GM23338 (cell line): ENCODE results near the gene CDYL2. TPM values are rescaled to one million over a fixed set of nuclear protein-coding genes. Genes with fewer than 3 reads are reported as not detected.

Experiments
- ATAC-seq: fragments of 200-7000 bp; cut with Tn5 transposase; 3 replicates; pipeline ENCODE4 v1.9.1; 2020
- DNase-seq: peaks from one replicate; pipeline ENCODE4 v3.0.0-alpha.2; 2015; ENCODE audit warnings: low spot score
- H2AFZ ChIP-seq: fragments of 200-600 bp; sonication (generic); 2 replicates; pipeline ENCODE4 v1.8.0; 2016; ENCODE audit warnings: antibody characterized with exemption, mild to moderate bottlenecking, moderate library complexity
- H3F3A ChIP-seq: fragments of 200-600 bp; sonication (generic); replicated peaks from 2 replicates; pipeline ENCODE4 v1.8.0; 2017; ENCODE audit warnings: antibody characterized with exemption, mixed run types, low read depth
- H3K27ac ChIP-seq: fragments of 200-600 bp; sonication (generic); 2 replicates; pipeline ENCODE4 v1.6.1; 2016; ENCODE audit warnings: low read depth
- H3K27me3 ChIP-seq: fragments of 200-600 bp; sonication (generic); 2 replicates; pipeline ENCODE4 v1.8.0; 2016; ENCODE audit warnings: mild to moderate bottlenecking, mixed run types, moderate library complexity; ENCODE audit not compliant: insufficient read depth
- H3K36me3 ChIP-seq: fragments of 200-600 bp; sonication (generic); 2 replicates; pipeline ENCODE4 v1.8.0; 2016; ENCODE audit warnings: mild to moderate bottlenecking; ENCODE audit not compliant: insufficient read depth
- H3K4me1 ChIP-seq: fragments of 200-600 bp; sonication (generic); 2 replicates; pipeline ENCODE4 v1.8.0; 2016; ENCODE audit warnings: mild to moderate bottlenecking, moderate library complexity; ENCODE audit not compliant: insufficient read depth
- H3K4me2 ChIP-seq: fragments of 200-600 bp; sonication (generic); 2 replicates; pipeline ENCODE4 v1.7.1; 2017; ENCODE audit warnings: mixed run types
- H3K4me3 ChIP-seq: fragments of 200-600 bp; sonication (generic); 2 replicates; pipeline ENCODE4 v1.6.1; 2016; ENCODE audit warnings: mixed run types
- H3K79me2 ChIP-seq: fragments of 200-600 bp; sonication (generic); replicated peaks from 2 replicates; pipeline ENCODE4 v1.8.0; 2017; ENCODE audit warnings: mild to moderate bottlenecking; ENCODE audit not compliant: insufficient read depth
- H3K9me2 ChIP-seq: fragments of 200-600 bp; sonication (generic); 2 replicates; pipeline ENCODE4 v1.8.0; 2017; ENCODE audit not compliant: insufficient read depth
- H4K20me1 ChIP-seq: fragments of 200-600 bp; sonication (generic); replicated peaks from 2 replicates; pipeline ENCODE4 v1.8.0; 2017; ENCODE audit warnings: mild to moderate bottlenecking; ENCODE audit not compliant: insufficient read depth
- H3K27ac Mint-ChIP-seq: 2 replicates; pipeline ENCODE4 v1.8.0; 2020; ENCODE audit warnings: inconsistent platforms, mild to moderate bottlenecking, moderate library complexity, mixed read lengths
- H3K27me3 Mint-ChIP-seq: 3 replicates; pipeline ENCODE4 v1.8.0; 2022; ENCODE audit warnings: low read depth, mild to moderate bottlenecking, moderate library complexity, mixed read lengths, inconsistent platforms; ENCODE audit not compliant: insufficient read depth, poor library complexity
- H3K36me3 Mint-ChIP-seq: 3 replicates; pipeline ENCODE4 v1.8.0; 2021; ENCODE audit warnings: low read depth, mild to moderate bottlenecking, inconsistent platforms, moderate library complexity, mixed read lengths
- H3K4me1 Mint-ChIP-seq: 3 replicates; pipeline ENCODE4 v1.8.0; 2020; ENCODE audit warnings: mild to moderate bottlenecking, inconsistent platforms, mixed read lengths
- H3K4me3 Mint-ChIP-seq: 3 replicates; pipeline ENCODE4 v1.8.0; 2021; ENCODE audit warnings: moderate library complexity, mild to moderate bottlenecking, inconsistent platforms, mixed read lengths
- H3K9me3 Mint-ChIP-seq: 3 replicates; pipeline ENCODE4 v1.8.0; 2020; ENCODE audit warnings: moderate library complexity, mild to moderate bottlenecking, inconsistent platforms, mixed read lengths
- EZH2 ChIP-seq: fragments of 200-600 bp; sonication (generic); IDR thresholded peaks from one replicate; pipeline ENCODE4 v1.8.0; 2017; ENCODE audit warnings: antibody characterized with exemption, mild to moderate bottlenecking, low read depth; ENCODE audit not compliant: unreplicated experiment
- JUNB ChIP-seq: IDR thresholded peaks from one replicate; pipeline ENCODE4 v1.6.1; 2016; ENCODE audit warnings: antibody characterized with exemption; ENCODE audit not compliant: unreplicated experiment
- NANOG ChIP-seq: IDR thresholded peaks from 2 replicates; pipeline ENCODE4 v1.6.1; 2016; ENCODE audit warnings: antibody characterized with exemption, borderline replicate concordance
- POLR2AphosphoS5 ChIP-seq: IDR thresholded peaks from 2 replicates; pipeline ENCODE4 v1.6.1; 2016; ENCODE audit warnings: antibody characterized with exemption, low read depth
- STAT1 ChIP-seq: IDR thresholded peaks from one replicate; pipeline ENCODE4 v1.6.1; 2016; ENCODE audit warnings: antibody characterized with exemption; ENCODE audit not compliant: unreplicated experiment
- ZNF114 ChIP-seq: fragments of 250-450 bp; sonication (Bioruptor Pico); IDR thresholded peaks from 2 replicates; pipeline ENCODE4 v1.5.0; 2020; ENCODE audit warnings: mild to moderate bottlenecking, moderate library complexity
- ZNF331 ChIP-seq: fragments of 250-450 bp; sonication (Bioruptor Pico); IDR thresholded peaks from 2 replicates; pipeline ENCODE4 v1.5.0; 2020; ENCODE audit warnings: low read depth, mild to moderate bottlenecking, moderate library complexity
- polyA plus RNA-seq: library from polyadenylated mRNA; unstranded; fragments of >200 nt; fragmentation: Nextera tagmentation; extraction: Ambion mirVana; gene quantifications from 2 replicates; pipeline ENCODE4 v1.2.1, GENCODE V29; 2016
- total RNA-seq: library from RNA; depleted of rRNA; stranded (reverse); fragments of >200 nt; shearing (Covaris generic); gene quantifications from 2 replicates; pipeline ENCODE4 v1.2.3, GENCODE V29; 2014
- TF ChIP-seq, protein P1 (sequence below): fragments of 250-450 bp; sonication (Bioruptor Pico); IDR thresholded peaks from 2 replicates; pipeline ENCODE4 v1.5.0; 2020; ENCODE audit warnings: mild to moderate bottlenecking, moderate library complexity
- TF ChIP-seq, protein P2 (sequence below), 2 experiments: fragments of 200-600 bp in 1 of 2; sonication (generic) in 1 of 2; conservative IDR thresholded peaks; 2 replicates each; pipeline versions ENCODE4 v1.5.1 to v1.6.1; 2016 to 2017; ENCODE audit warnings: antibody characterized with exemption in 2 of 2, low read depth in 2 of 2, mild to moderate bottlenecking in 2 of 2, moderate library complexity in 1 of 2

CDYL2 gene
- total and polyA plus RNA-seq, 2 experiments from 2014 or later, result 0.82 to 4.3 TPM

DNA sequence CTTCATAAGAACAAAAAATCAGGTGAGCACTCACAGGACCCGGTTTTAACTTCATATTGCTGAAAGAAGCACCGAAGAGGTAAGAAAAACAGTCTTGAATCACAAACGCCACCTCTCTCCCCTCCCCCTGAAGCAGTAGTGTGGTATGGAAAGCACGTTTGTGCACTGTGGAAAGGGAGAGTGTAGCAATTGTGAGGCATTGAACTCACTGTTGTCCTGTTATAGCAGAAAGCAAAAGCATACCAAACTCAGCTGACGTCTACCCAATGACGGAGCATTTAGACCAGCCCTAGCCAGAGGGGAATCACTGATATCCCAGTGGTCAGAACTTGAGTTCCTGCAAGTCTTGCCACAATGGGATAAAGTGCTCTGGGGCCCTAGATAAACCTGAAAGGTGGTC, 164.8 kb downstream of the CDYL2 start (continued):
- TF ChIP-seq, protein P1, sequence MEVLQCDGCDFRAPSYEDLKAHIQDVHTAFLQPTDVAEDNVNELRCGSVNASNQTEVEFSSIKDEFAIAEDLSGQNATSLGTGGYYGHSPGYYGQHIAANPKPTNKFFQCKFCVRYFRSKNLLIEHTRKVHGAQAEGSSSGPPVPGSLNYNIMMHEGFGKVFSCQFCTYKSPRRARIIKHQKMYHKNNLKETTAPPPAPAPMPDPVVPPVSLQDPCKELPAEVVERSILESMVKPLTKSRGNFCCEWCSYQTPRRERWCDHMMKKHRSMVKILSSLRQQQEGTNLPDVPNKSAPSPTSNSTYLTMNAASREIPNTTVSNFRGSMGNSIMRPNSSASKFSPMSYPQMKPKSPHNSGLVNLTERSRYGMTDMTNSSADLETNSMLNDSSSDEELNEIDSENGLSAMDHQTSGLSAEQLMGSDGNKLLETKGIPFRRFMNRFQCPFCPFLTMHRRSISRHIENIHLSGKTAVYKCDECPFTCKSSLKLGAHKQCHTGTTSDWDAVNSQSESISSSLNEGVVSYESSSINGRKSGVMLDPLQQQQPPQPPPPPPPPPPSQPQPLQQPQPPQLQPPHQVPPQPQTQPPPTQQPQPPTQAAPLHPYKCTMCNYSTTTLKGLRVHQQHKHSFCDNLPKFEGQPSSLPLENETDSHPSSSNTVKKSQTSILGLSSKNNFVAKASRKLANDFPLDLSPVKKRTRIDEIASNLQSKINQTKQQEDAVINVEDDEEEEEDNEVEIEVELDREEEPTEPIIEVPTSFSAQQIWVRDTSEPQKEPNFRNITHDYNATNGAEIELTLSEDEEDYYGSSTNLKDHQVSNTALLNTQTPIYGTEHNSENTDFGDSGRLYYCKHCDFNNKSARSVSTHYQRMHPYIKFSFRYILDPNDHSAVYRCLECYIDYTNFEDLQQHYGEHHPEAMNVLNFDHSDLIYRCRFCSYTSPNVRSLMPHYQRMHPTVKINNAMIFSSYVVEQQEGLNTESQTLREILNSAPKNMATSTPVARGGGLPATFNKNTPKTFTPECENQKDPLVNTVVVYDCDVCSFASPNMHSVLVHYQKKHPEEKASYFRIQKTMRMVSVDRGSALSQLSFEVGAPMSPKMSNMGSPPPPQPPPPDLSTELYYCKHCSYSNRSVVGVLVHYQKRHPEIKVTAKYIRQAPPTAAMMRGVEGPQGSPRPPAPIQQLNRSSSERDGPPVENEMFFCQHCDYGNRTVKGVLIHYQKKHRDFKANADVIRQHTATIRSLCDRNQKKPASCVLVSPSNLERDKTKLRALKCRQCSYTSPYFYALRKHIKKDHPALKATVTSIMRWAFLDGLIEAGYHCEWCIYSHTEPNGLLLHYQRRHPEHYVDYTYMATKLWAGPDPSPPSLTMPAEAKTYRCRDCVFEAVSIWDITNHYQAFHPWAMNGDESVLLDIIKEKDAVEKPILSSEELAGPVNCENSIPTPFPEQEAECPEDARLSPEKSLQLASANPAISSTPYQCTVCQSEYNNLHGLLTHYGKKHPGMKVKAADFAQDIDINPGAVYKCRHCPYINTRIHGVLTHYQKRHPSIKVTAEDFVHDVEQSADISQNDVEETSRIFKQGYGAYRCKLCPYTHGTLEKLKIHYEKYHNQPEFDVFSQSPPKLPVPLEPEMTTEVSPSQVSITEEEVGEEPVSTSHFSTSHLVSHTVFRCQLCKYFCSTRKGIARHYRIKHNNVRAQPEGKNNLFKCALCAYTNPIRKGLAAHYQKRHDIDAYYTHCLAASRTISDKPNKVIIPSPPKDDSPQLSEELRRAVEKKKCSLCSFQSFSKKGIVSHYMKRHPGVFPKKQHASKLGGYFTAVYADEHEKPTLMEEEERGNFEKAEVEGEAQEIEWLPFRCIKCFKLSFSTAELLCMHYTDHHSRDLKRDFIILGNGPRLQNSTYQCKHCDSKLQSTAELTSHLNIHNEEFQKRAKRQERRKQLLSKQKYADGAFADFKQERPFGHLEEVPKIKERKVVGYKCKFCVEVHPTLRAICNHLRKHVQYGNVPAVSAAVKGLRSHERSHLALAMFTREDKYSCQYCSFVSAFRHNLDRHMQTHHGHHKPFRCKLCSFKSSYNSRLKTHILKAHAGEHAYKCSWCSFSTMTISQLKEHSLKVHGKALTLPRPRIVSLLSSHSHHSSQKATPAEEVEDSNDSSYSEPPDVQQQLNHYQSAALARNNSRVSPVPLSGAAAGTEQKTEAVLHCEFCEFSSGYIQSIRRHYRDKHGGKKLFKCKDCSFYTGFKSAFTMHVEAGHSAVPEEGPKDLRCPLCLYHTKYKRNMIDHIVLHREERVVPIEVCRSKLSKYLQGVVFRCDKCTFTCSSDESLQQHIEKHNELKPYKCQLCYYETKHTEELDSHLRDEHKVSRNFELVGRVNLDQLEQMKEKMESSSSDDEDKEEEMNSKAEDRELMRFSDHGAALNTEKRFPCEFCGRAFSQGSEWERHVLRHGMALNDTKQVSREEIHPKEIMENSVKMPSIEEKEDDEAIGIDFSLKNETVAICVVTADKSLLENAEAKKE (CRISPR knock-in tag), result no peak
- TF ChIP-seq POLR2AphosphoS5 (no peak), ZNF331 (CRISPR knock-in tag) (no peak), ZNF114 (CRISPR knock-in tag) (no peak), STAT1 (no peak), JUNB (no peak), NANOG (no peak), EZH2 (no peak)
- TF ChIP-seq, protein P2, sequence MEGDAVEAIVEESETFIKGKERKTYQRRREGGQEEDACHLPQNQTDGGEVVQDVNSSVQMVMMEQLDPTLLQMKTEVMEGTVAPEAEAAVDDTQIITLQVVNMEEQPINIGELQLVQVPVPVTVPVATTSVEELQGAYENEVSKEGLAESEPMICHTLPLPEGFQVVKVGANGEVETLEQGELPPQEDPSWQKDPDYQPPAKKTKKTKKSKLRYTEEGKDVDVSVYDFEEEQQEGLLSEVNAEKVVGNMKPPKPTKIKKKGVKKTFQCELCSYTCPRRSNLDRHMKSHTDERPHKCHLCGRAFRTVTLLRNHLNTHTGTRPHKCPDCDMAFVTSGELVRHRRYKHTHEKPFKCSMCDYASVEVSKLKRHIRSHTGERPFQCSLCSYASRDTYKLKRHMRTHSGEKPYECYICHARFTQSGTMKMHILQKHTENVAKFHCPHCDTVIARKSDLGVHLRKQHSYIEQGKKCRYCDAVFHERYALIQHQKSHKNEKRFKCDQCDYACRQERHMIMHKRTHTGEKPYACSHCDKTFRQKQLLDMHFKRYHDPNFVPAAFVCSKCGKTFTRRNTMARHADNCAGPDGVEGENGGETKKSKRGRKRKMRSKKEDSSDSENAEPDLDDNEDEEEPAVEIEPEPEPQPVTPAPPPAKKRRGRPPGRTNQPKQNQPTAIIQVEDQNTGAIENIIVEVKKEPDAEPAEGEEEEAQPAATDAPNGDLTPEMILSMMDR (conservative IDR thresholded peaks at IDR 0.05; ENCODE audit: low read depth in 2 of 2), result no peak

DNA sequence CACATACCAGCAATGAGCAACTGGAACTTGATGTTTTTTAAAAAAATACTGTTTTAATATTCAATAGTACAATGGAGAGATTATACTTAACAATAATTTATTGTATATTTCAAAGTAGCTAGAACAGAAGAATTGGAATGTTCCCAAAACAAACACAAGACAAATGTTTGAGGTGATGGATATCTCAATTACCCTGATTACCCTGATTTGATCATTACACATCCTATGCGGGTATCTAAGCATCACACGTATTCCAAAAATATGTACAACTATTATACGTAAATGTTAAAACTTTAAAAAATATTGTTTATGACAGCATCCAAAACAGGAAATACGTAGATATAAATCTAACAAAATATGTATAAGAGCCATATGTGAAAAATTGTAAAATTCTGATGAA, 166.8 kb downstream of the CDYL2 start:
- Mint-ChIP-seq H3K36me3 (no peaks in the 10 kb centered on the region; the same call in 2 of the 3 replicates), H3K27me3 (no peaks in the 10 kb centered on the region), H3K9me3 (peaks cover 42% of the 10 kb centered on the region), H3K27ac (no peak overlapping the region), H3K4me1 (no peaks in the 10 kb centered on the region), H3K4me3 (no peak overlapping the region)
- H3K9me2 ChIP-seq, result no peaks in the 10 kb centered on the region
- no peaks in the 10 kb centered on the region for H3K4me1 ChIP-seq
- H3K4me2 ChIP-seq, result no peak overlapping the region
- H3F3A ChIP-seq, result no peaks in the 10 kb centered on the region
- H3K4me3 ChIP-seq, result no peak overlapping the region
- no peaks in the 10 kb centered on the region for H3K36me3 ChIP-seq
- H3K27ac ChIP-seq, result no peak overlapping the region
- ATAC-seq (no peak), DNase-seq (no peak)
- H4K20me1 ChIP-seq, result no peaks in the 10 kb centered on the region
- no peaks in the 10 kb centered on the region for H3K79me2 ChIP-seq
- TF ChIP-seq POLR2AphosphoS5 (no peak), NANOG (no peak)
- no peaks in the 10 kb centered on the region for H3K27me3 ChIP-seq
- no peak overlapping the region for H2AFZ ChIP-seq
